Right lobe of liver (tissue), 6 donors: ENCODE data around the gene VSX2. TPM values are rescaled to one million over a fixed set of nuclear protein-coding genes. Genes with fewer than 3 reads are reported as not detected.

ENCODE experiments used
- ATAC-seq, 4 donors: fragments of 200-7000 bp; cut with Tn5 transposase; one replicate each; pipeline ENCODE4 v1.9.1; 2020; ENCODE audit warnings: mild to moderate bottlenecking in 4 of 4, moderate library complexity in 4 of 4
- DNase-seq, 3 donors: peaks; one replicate each; pipeline ENCODE4 v3.0.0-alpha.2; 2020
- H3K27ac ChIP-seq, 3 donors: fragments of 200-600 bp; one replicate each; pipeline ENCODE4 v1.8.0; 2022
- H3K27me3 ChIP-seq, 2 donors: fragments of 200-600 bp; one replicate each; pipeline ENCODE4 v1.8.0; 2022
- H3K36me3 ChIP-seq, 4 donors: fragments of 200-600 bp; sonication (generic) in 1 of 4; one replicate each; pipeline versions ENCODE4 v1.5.1 to v1.8.0; 2017 to 2022; ENCODE audit warnings: control low read depth in 1 of 4
- H3K4me1 ChIP-seq, 4 donors: fragments of 200-600 bp; sonication (generic) in 1 of 4; one replicate each; pipeline versions ENCODE4 v1.5.1 to v1.8.0; 2017 to 2022; ENCODE audit warnings: control low read depth in 1 of 4
- H3K4me3 ChIP-seq, 3 donors: fragments of 200-600 bp; one replicate each; pipeline ENCODE4 v1.8.0; 2022
- H3K9me3 ChIP-seq, 4 donors: fragments of 200-600 bp; sonication (generic) in 1 of 4; one replicate each; pipeline versions ENCODE4 v1.5.1 to v1.8.0; 2017 to 2022; ENCODE audit warnings: control low read depth in 1 of 4
- CTCF ChIP-seq, 4 donors: fragments of 200-600 bp in 3 of 4; fragments of 450-650 bp in 1 of 4; IDR thresholded peaks; one replicate each; pipeline versions ENCODE4 v1.5.1 to v1.8.0; 2016 to 2022; ENCODE audit warnings: antibody characterized with exemption in 4 of 4, mild to moderate bottlenecking in 2 of 4
- POLR2A ChIP-seq: fragments of 450-650 bp; IDR thresholded peaks from one replicate; pipeline ENCODE4 v1.6.1; 2017; ENCODE audit warnings: antibody characterized with exemption, mild to moderate bottlenecking
- WGBS: methylation state at CpG from one replicate; pipeline ENCODE4 v1.1.6; 2018; ENCODE audit warnings: low coverage, low lambda C conversion rate; ENCODE audit not compliant: insufficient coverage; ENCODE audit errors: missing lambda C conversion rate; 5-methylcytosine and 5-hydroxymethylcytosine counted together
- intact Hi-C, 2 donors: fragments of 100-400 bp; cut with DNase I; formaldehyde crosslinking; loops; one replicate each; pipeline versions ENCODE4 v1.11.2 to v1.14.1; 2022
- total RNA-seq, 6 experiments: library from RNA; depleted of rRNA in 2 of 6; stranded (reverse); fragments of >200 nt in 2 of 6; fragmentation: NEBNext Ultra II Directional in 3 of 6; extraction: Animal tissue kit (Norgen Biotek cat#: 25700) in 3 of 6; gene quantifications; one replicate each; pipeline versions ENCODE4 v1.1.0 to v1.2.4, GENCODE V29; 2016 to 2023
- donor health status: DM: no; HTN: yes; CAD: no.
- donor health status: DM: no; HTN: no; CAD: no.
- donor health status: DM: no; HTN: no; CAD: no.
- donor health status: DM: no; HTN: yes; CAD: no.
- donor health status: DM: no; HTN: yes; CAD: no.

The VSX2 gene
- total RNA-seq, 6 experiments from 2014 or later: not detected

- Histone ChIP-seq H3K9me3 (no peaks in the 10 kb centered on the region), H3K36me3 (peaks cover 0 to 8% (median 0%) of the 10 kb centered on the region in 4 donors), H3K27ac (no peak overlapping the region), H3K4me1 (no peaks in the 10 kb centered on the region), H3K27me3 (no peaks in the 10 kb centered on the region), H3K4me3 (no peak overlapping the region)
- DNase-seq (no peak), ATAC-seq (no peak)
- WGBS: 96% methylated on average over 7 of the region's 7 CpGs
- intact Hi-C loops: no loop called here
- no peak for TF ChIP-seq CTCF (IDR thresholded peaks at IDR 0.05)
- no peak for TF ChIP-seq POLR2A
Measured at GRCh38 chr14:74198441-74199234, 40.6 kb upstream of the VSX2 start.

DNA sequence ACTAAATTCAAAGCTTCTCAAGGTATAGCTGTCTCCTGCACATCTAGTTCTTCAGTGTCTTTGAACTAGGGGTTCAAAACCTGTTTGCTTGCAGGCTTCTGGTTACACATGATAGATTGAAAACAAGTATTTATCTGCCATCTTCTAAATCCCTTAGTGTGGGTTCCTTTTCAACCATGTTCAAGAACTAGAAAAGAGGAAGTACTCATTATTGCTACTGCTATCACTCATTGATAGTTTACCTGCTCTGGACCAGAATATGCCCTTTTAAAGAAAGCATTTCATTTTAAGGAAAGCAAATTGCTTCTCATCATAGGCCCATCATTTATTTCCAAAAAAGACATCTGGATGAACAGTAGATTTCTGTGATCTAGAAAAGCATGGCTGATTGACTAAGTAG, 37.1 kb upstream of the VSX2 start:
- intact Hi-C loops: no loop called here
- Histone ChIP-seq H3K9me3 (no peaks in the 10 kb centered on the region), H3K4me1 (peaks cover 0 to 3% (median 0%) of the 10 kb centered on the region in 4 donors), H3K27ac (no peak overlapping the region), H3K27me3 (no peaks in the 10 kb centered on the region), H3K4me3 (no peak overlapping the region), H3K36me3 (peaks cover 0 to 8% (median 0%) of the 10 kb centered on the region in 4 donors)
- ATAC-seq (no peak), DNase-seq (no peak)
- no peak for TF ChIP-seq POLR2A

- no peak overlapping the region for H3K27ac ChIP-seq
- H3K27me3 ChIP-seq: no peaks in the 10 kb centered on the region
- ATAC-seq (no peak), DNase-seq (no peak)
- peaks cover 0 to 8% (median 0%) of the 10 kb centered on the region in 4 donors for H3K36me3 ChIP-seq
- 98% methylated on average over 7 of the region's 8 CpGs for WGBS
- no peak overlapping the region for H3K4me3 ChIP-seq
- H3K4me1 ChIP-seq: peaks cover 0 to 3% (median 0%) of the 10 kb centered on the region in 4 donors
- intact Hi-C loops: no loop called here
- no peaks in the 10 kb centered on the region for H3K9me3 ChIP-seq
- TF ChIP-seq POLR2A (no peak), CTCF (IDR thresholded peaks at IDR 0.05) (no peak)
Measured at GRCh38 chr14:74203639-74204038, 35.6 kb upstream of the VSX2 start.

DNA sequence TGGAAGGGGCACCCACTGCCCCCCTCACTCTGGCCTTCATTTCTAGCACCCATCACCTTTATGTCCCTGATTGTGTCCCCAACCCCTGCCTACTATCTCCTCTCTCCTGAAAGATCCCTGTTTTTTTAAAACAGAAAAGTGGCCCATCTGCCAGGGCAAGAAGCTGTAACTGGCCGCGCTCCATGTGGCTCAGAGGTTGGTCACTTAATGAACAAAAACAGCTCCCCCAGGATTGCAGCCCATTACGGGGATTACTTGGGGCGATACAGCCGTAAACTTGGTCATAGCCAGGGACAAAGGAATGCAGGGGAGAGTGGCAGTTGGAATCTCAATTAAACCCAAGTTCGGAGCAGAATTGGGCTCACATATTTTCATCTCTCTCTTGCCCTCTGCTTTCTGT, 34.8 kb upstream of the VSX2 start:
- intact Hi-C loops: no loop called here
- DNase-seq: no peak
- no peak overlapping the region for H3K4me3 ChIP-seq
- no peak for ATAC-seq
- H3K27ac ChIP-seq: no peak overlapping the region
- no peaks in the 10 kb centered on the region for H3K9me3 ChIP-seq
- WGBS: 98% methylated on average over 6 of the region's 6 CpGs
- no peak for TF ChIP-seq CTCF (IDR thresholded peaks at IDR 0.05)
- no peak for TF ChIP-seq POLR2A
- H3K4me1 ChIP-seq: peaks cover 0 to 3% (median 0%) of the 10 kb centered on the region in 4 donors
- peaks cover 0 to 3% (median 0%) of the 10 kb centered on the region in 4 donors for H3K36me3 ChIP-seq
- H3K27me3 ChIP-seq: no peaks in the 10 kb centered on the region

GRCh38 chr14:74205882-74206281, 33.4 kb upstream of the VSX2 start:
- no peak for TF ChIP-seq POLR2A
- no peak for TF ChIP-seq CTCF (IDR thresholded peaks at IDR 0.05)
- ATAC-seq: peak in 1 of 4 donors; percentile 58
- intact Hi-C loops: no loop called here
- no peak overlapping the region for H3K27ac ChIP-seq
- WGBS: no CpG with 5 or more reads among the region's 1 CpG
- no peak for DNase-seq
- peaks cover 0 to 3% (median 0%) of the 10 kb centered on the region in 4 donors for H3K4me1 ChIP-seq
- H3K36me3 ChIP-seq: no peaks in the 10 kb centered on the region
- H3K9me3 ChIP-seq: no peaks in the 10 kb centered on the region
- no peaks in the 10 kb centered on the region for H3K27me3 ChIP-seq
- H3K4me3 ChIP-seq: no peak overlapping the region
